ENCODE results near the gene TAF1B.

TAF1B gene

DNA sequence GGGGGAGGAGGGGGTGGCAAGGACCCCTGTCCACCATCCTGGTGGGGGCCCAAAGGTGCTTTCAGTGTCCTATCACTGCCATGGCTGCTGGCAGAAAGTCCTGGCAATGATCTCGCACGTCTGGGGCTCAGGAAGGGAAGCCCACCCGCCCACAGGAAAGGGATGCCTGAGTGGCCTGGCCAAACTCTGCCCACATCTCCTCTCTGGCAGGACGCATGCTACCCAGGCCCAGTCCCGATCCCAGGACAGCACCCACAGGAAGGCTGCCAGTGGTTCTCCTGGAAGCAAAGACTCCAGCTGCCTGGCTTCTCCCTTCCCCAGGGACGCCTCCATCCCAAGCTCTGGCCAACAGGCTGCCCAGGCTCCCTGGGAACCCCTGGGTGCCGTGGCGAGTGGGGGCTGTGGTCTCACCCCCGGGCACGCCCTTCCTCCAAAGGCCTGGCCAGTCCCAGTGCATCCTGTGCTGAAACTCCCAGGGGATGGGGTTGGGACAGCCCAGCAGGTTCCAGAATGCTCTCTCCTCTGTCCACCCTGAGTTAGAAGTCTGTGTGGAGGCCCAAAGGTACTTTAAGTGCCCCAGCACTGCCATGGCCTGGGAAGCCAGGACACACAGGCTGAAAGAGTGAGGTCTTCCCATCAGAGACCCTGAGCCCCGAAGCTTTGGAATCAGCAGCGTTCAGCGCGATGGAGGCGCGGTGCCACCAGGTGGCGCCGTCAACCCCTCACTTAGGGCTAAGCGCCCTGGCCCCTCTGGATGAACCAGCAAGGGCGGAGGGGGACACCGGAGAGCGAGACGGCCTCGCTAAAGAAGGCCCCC, 29.8 kb upstream of the TAF1B start:
- TF ChIP-seq POLR2A (IDR thresholded peaks at IDR 0.05; ENCODE audit: low read length) = no peak
- no peak for TF ChIP-seq GATA1 (IDR thresholded peaks at IDR 0.05; ENCODE audit: low read depth, low read length)
- DNase-seq = peak; percentile 67 to 84

DNA sequence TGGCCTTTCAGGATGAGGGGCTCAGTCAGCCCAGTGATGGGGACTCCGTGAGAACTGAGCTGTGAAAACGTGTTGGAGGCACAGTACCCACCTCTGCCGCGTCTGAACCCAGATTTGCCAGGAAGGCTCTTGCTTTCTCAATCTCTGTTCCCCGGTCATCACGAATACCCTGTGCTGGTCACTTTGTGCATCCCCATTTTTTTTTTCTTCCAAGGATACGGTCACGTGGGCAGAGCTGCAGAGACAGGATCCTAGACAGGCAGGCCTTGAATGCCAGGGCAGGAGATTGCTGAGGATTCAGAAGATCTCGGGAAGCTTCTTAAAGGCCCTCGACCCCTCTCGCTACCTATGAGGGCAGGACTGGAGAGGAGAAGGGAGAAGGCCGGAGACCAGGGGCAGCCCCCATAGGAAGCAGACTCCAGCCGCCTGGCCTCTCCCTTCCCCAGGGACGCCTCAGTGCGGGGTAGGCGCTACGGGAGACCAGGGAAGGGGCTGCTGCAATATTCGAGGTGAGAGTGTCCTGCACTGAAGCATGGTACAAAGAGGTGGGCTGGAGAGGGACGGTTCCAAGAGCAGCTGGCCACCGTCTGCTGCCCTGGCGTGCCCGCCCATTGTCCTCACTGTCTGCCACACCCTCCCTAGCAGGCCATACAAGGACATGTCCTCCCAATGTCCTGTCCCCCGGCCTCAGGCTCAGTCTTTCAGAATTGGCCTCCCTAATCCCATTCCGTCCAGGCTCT, 29.0 kb upstream of the TAF1B start:
- no peak for TF ChIP-seq GATA1 (IDR thresholded peaks at IDR 0.05; ENCODE audit: low read depth, low read length)
- no peak for TF ChIP-seq POLR2A (IDR thresholded peaks at IDR 0.05; ENCODE audit: low read length)
- no peak for DNase-seq

DNA sequence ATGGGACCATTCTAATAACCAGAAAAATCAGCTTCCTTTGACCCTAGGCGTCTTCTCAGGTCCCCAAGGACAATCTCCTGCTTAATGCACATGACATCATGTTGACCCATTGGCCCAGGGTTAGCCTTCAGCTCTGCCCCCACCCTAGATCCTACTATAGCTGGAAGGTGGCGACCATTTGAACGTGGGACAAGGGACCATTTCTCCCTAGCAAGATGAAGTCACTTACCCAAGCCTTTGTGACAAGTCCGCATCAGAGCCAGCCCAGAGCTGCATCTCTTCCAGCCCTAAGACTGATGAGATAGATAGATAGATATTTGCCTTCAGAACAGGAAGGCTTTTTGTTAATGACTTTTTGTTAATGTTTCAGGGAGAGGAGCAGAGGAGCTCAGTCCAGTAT, 28.2 kb upstream of the TAF1B start:
- TF ChIP-seq GATA1 (IDR thresholded peaks at IDR 0.05; ENCODE audit: low read depth, low read length) = no peak
- DNase-seq = no peak

DNA sequence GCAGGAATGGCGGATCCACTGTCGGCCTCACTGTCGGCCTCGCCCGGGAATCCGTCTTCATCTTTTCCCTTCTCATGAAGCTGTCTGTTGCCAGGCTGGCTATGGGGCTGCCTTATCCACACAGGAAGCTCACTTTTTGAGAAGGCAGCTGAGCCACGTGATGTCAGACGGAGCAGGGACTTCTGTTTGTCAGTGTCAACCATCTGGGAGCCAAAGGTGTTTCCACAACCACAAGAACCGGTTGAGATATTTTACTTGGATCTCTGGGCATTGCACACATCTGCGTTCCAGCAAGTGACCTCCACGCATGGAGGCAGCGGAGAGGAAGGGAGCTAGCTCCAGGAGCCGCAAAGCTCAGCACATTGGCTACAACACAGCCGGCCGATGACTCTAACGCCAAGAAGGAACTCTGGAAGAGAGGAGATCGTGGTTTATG, 27.4 kb upstream of the TAF1B start:
- TF ChIP-seq GATA1 (IDR thresholded peaks at IDR 0.05; ENCODE audit: low read depth, low read length) = no peak
- TF ChIP-seq POLR2A (IDR thresholded peaks at IDR 0.05; ENCODE audit: low read length) = no peak
- no peak for DNase-seq

DNA sequence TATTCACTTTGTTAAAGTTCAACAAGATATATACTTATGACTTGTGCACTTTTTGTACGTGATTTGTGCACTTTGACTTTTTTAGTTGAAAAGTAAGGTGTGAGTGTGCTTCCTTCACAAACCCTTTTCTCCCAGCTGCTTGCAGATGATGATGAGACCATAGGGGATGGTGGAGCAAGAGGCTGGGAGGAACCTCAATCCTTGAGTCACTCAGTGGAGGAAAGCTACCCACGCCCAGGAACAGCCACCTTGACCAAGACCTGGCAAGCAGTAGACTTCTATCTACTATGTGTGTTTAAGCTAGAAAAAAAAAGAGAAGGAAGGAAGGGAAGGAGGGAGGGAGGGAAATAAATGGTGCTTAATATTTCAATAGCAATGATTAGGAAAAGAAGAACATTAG, 25.2 kb upstream of the TAF1B start:
- TF ChIP-seq POLR2A (IDR thresholded peaks at IDR 0.05; ENCODE audit: low read length) = no peak
- no peak for TF ChIP-seq GATA1 (IDR thresholded peaks at IDR 0.05; ENCODE audit: low read depth, low read length)
- DNase-seq = no peak

DNA sequence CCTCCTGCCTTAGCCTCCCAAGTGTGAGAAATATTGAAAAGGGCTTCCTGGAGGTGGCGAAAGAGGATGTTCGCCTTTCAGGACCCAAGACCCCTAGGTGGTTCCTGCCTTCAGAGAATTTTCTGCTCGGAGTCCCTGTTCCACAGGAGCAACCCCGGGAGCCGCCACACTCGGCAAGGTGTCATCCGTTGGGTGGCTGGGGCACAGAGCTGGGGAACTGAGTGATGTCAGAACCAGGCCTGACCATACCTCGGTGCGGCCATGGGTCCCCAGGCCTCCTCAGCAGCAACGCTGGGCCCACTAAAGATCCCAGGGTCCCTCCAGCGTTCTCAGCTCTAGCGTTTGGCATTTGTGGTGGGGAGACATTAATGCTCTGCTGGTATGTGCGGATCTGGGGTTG, 23.7 kb upstream of the TAF1B start:
- TF ChIP-seq GATA1 (IDR thresholded peaks at IDR 0.05; ENCODE audit: low read depth, low read length) (no peak), POLR2A (IDR thresholded peaks at IDR 0.05; ENCODE audit: low read length) (no peak)
- no peak for DNase-seq

DNA sequence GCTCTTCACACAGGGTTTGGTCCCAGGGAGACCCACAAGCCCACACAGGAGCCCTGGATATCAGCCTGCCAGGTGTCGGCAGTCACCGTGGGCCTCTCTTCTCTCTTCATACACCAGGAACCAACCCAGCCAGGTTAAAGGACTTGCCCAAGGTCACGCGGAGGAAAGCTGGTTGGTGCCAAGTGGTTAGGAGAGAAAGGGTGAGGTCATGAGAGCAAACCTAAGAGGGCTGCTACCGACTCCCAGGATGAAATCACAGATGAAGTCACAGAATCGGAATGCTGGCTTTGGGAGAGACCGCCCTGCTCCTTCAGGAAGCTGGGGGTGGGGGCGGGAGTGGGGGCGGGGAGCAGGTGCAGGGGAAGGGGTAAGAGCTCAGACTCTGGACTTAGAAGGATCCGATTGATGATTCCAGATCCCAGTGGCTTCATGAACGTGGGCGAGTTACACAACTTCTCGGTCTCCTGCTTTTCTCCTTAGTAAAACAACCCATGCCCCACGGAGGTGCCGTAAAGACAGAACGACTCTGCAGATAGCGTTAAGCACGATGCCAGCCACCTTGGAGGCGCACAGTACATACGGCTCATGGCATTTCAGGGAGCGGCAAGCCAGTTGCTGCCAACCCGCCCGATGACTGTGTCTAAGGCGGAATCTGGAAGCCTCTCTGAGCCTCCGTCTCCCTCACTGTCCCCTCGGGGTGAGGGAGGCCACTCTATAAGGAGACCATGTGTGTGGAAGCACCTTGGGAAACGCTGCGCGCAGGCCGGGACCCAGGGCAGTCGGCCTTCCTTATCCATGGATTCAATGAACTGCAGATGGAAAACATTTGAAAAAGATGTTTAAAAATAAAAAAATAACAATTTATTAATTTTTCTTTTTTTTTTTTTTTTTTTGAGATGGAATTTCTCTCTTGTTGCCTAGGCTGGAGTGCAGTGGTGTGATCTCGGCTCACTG, 23.0 kb upstream of the TAF1B start:
- DNase-seq = no peak
- TF ChIP-seq POLR2A (IDR thresholded peaks at IDR 0.05; ENCODE audit: low read length) = no peak
- no peak for TF ChIP-seq GATA1 (IDR thresholded peaks at IDR 0.05; ENCODE audit: low read depth, low read length)

DNA sequence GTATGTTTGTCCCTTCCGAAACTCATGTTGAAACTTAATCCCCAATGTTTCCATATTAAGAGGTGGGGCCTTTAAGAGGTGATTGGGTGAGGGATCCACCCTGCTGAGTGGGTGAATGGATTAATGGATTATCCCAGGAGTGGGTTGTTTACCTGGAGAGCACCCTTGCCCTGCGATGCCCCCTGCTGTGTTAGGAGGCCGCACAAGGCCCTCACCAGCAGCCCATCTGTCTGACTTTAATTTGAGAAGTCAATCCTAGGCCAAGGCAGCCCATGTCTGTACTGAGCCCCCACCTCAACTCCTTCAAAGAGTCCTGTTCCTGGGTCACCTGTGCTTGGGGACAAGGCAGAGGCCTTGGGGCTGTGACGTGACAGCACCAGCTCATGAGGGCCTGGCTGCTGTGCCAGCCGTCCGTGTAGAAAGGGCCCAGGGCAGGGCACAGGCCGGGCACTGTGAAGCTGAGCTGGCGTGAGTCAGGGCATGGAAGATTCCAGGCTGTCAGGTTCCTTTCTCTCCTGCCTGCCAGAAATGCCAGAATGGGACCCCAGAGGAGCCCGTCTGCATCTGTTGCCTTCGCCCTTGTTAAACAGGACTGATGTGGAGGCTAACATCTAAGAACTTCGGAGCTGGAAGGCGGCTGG, 21.3 kb upstream of the TAF1B start:
- no peak for DNase-seq
- TF ChIP-seq POLR2A (IDR thresholded peaks at IDR 0.05; ENCODE audit: low read length) (no peak), GATA1 (IDR thresholded peaks at IDR 0.05; ENCODE audit: low read depth, low read length) (no peak)

DNA sequence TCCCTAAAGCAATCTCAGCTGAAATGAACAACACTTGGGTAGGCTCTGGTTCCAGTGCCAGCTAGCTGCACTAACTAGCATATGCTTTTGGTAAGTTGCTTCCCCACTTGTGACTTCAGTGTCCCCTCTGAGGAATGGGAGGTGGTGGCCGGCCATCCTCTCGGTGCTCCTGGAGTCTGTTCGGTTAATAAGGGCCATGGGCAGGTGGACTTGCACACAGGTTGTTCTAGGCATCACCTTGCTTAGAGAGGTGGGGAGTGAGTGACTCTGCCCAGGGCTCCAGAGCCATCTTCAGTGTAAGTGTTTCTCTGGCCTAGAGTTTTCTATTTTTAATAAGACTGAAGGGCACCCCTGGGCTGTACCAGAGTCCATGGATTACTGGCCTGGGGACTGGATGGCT, 18.8 kb upstream of the TAF1B start:
- no peak for DNase-seq
- TF ChIP-seq POLR2A (IDR thresholded peaks at IDR 0.05; ENCODE audit: low read length) = no peak
- TF ChIP-seq GATA1 (IDR thresholded peaks at IDR 0.05; ENCODE audit: low read depth, low read length) = no peak

DNA sequence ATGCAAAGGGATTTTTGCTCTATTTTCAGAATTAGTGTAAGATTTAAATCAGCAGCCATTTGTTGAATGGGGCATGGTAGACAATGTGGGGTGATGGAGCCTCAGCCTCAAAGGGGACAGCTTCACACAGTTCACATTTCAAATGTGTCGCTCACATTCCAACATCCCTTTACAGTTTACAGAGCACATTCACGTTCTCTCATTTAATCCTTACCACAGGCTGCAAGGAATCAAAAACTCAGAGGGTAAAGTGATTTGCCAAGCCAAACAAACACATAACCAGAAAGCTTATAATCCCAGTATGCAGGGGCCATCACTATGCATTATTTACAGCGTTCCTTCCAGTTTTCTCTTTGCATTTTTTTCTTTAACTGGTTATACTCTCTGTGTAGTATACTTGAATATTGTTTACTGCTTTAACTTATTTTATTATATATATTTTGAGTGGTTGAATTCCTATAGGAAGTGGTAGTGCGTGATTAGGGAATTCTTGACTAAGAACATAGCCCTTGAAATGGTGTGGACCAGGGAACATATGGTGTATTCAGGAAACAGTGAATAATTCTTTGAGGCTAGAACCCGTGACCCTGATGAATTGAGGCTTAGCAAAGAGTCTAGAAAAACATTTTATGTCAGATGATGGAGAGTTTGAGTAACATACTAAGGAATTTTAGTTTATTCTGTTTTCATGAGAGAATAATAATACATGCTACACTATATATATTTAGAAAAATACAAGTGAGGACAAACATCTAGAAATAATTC, 18.1 kb upstream of the TAF1B start:
- no peak for TF ChIP-seq GATA1 (IDR thresholded peaks at IDR 0.05; ENCODE audit: low read depth, low read length)
- no peak for TF ChIP-seq POLR2A (IDR thresholded peaks at IDR 0.05; ENCODE audit: low read length)
- DNase-seq = no peak

DNA sequence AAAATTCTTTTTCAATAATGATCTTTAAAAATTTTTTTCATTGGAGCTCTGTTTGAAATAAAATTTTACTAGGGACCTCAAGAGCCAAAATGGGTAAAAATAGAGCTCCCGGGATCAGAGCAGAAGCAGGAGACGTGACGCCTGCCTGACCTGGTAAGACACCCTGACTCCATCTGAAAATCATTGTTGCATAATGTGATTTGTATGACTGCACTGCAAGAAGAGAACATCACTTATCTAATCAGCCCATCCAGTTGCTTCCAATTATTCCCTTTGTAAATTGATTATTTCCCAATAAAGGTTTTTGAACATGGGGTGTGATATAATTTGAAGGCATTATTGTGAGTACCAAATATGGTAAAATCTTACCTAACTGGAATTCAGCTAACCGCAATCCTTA, 17.1 kb upstream of the TAF1B start:
- DNase-seq = no peak
- no peak for TF ChIP-seq GATA1 (IDR thresholded peaks at IDR 0.05; ENCODE audit: low read depth, low read length)
- no peak for TF ChIP-seq POLR2A (IDR thresholded peaks at IDR 0.05; ENCODE audit: low read length)

DNA sequence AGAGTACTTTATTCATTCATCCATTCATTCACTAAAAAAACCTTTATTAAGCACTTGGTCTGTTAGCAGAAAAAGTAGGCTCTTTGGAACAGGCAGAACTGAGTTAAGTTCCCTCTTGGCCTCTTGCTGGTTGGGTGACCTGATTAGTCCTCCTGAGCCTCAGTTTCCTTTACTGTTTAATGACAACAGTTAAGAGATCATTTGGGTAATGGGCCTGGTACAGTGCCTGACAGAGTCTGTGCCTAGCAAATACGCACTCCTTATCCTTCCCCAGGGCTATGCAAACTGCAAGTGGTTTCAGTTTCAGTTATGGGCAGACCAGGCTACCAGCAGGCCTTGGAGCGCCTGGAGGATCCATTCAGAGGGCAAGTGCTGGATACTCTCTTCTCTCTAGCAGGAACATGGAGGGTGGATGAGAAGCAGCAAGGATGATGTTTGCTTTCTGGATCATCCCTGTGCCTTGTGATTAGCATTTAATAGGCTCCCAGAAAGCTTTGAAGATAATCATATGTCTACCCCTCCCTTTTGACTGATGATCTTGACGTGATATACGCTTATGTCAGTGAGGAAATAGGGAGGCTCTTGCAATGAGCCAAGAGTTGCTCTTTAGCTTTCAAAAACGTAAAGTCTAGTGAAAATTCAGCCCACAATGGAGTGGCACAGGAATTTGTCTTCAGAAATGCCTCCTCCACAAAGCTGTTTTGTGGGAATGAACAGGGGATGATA, 12.4 kb upstream of the TAF1B start:
- TF ChIP-seq GATA1 (IDR thresholded peaks at IDR 0.05; ENCODE audit: low read depth, low read length) (no peak), POLR2A (IDR thresholded peaks at IDR 0.05; ENCODE audit: low read length) (no peak)
- peak; percentile 59 to 66 for DNase-seq

Data from erythroblast (primary cell).